SK-N-MC (cell line): ENCODE measurements around the gene SPIRE1.

Experiments used
- EZH2 ChIP-seq: fragments of 200-600 bp; sonication (generic); IDR thresholded peaks from one replicate; pipeline ENCODE4 v1.6.1; 2017; ENCODE audit warnings: antibody characterized with exemption
- POLR2AphosphoS5 ChIP-seq: IDR thresholded peaks from 2 replicates; pipeline ENCODE4 v1.6.1; 2012; ENCODE audit warnings: mild to moderate bottlenecking, low read depth, low read length, borderline replicate concordance

DNA sequence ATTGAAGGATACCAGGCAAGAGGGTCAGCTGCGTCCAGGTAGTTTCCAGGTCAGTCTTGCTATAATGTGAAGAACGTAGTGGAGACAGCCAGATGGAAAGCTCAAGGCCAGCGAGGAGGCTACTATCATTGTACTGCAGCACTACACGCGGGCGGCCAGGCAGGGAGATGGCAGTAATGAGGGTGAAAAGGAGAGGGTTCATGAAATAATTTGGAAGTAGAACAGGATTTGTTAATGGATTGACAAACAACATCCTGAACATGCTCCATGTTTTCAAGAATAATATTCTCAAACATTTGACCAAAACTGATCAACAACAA lies 17.1 kb downstream of the SPIRE1 start:
- TF ChIP-seq EZH2 (no peak), POLR2AphosphoS5 (no peak)
